GM10266 (cell line): Measurements from ENCODE around the gene EP300.

ENCODE experiments used
- DNase-seq: peaks from one replicate; pipeline ENCODE4 v3.0.0; 2012; ENCODE audit errors: extremely low spot score
- CTCF ChIP-seq: IDR thresholded peaks from 2 replicates; pipeline ENCODE4 v1.5.1; 2012; ENCODE audit warnings: mild to moderate bottlenecking, low read depth; ENCODE audit not compliant: control insufficient read depth, insufficient read depth; ENCODE audit errors: missing control alignments

The EP300 gene

GRCh38 chr22:41222846-41223507, 130.6 kb downstream of the EP300 start:
- no peak for TF ChIP-seq CTCF
- DNase-seq, result no peak

- no peak for DNase-seq
- no peak for TF ChIP-seq CTCF
These were observed 131.1 kb downstream of the EP300 start for GRCh38 chr22:41223535-41223934.

- no peak for DNase-seq
- TF ChIP-seq CTCF, result no peak
These were observed 134.6 kb downstream of the EP300 start for GRCh38 chr22:41226723-41227655.

DNA sequence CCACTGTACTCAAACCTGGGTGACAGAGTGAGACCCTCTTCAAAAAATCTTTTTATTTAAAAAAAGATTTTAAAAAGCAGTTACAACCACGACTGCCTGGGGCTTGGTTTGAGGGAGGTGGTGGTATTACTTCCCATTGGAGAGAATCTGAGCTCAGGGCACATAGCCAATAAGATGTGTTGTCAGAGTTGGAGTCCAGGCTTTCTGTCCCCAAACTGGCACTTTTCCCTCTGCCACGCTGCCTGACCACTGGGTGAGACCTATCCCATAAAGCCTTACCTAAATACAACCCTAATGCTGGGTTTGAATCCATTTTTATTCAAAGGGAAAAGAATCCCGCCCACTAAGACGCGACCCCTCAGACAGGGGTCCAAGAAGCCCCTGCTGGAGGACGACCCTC, 136.8 kb downstream of the EP300 start:
- TF ChIP-seq CTCF, result no peak
- no peak for DNase-seq
